NCI-H526 treated with DMSO at 0.1 percent for 48 hours (cell line): ENCODE measurements around the gene MOBP.

Experiments used
- DNase-seq: peaks from one replicate; lab custom pipeline; 2025; lab: John Stamatoyannopoulos, UW

The MOBP gene

DNA sequence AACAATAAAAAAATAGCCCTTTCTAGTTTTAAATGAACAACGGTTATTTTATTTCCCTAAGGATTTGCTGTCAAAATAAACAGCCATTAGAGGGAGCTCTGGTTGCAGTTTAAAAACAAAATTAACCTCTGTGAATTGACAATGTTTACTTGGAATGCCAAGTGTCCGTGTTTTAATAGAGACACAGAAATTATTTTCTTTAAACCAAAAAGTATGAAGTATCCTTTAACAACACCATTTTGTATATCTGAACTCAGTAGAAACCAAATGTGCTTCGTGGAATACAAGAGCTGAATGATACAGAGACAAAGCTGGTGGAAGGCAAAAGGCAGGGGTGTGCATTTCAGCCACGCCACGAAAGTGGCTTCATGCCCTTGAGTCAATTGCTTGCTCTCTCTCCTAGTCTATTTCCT lies 74.4 kb downstream of the MOBP start:
- DNase-seq = no peak

DNA sequence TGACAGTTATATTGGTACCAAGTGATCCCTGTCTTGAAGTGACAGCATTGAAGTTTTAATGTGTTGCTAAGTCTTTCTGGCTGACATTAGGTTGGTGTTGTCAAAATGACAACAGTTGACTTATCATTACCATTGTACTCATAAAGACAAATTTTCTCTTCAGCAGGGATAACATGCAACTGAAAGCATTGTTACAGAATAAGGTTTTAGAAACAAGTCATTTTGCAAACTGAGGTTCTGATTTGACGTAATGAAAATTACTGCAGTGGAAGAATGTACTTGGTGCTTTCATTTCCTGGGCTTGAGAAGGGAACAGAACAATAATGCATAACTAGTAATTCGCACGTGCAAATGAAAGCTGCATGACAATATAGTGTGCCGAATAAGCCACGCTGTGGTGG lies 75.1 kb downstream of the MOBP start:
- DNase-seq = no peak

DNA sequence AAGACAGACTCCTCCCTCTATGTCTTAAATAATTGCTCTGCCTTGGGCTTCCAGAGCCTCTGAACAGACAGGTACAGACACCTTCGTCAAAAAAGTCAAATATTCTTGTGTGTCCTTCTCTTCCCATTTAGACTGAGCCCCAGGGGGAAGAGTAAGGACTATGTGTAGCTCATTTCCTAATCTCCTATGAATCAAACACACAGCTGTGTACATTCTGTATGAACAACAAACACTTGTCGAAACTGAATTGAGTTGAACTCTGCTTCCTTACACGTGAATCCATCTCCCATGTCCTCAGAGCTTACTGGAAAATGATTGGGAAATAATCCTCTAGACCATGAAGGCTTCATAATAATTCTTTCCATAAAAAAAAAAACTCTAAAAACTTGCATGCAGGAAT lies 80.8 kb downstream of the MOBP start:
- DNase-seq = no peak

DNA sequence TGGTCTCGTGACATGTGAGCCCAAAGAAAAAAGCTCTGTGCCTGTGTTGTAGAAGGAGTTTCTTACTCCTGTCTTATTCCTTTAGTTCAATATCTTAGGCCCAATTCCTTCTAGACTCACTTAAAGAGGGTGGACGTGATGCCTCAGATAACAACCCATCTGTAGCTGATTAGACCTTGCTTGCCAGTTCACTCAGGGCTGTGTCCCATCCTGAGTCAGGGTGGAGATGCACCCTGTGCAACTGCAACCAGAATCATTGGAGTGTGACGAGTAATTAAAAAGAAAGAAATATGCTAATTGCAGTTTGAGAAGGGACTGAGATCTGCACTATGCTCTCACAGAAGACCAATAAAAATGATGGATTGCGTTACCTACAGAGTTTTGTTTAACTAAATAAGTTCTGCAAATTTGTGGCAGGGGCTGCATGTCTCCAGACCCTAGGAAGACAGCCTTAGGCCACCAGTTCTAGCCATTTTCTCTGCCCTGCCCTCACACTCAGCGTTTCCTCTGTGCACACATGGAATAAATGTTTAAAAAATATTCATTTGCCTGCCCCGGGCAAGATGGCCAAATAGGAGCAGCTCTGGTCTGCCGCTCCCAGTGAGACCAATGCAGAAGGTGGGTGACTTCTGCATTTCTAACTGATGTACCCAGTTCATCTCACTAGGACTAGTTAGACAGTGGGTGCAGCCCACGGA lies 83.0 kb downstream of the MOBP start:
- peak; percentile 92 for DNase-seq
